SU-DHL-6 (cell line): ENCODE data around the gene ACOT4.
A peak's percentile ranks its signal among the peaks of the same experiment; 100 is the strongest.
"Not testable (repeated sequence)": the region's sequence is repeated elsewhere in the genome, so short reads cannot be mapped to it uniquely, and the experiment has no call there.

Experiments
- H2AFZ ChIP-seq: fragments of 200-600 bp; sonication (generic); 2 replicates; pipeline ENCODE4 v1.6.1; 2014; ENCODE audit warnings: low read depth, mild to moderate bottlenecking, moderate library complexity, mixed read lengths, antibody characterized with exemption, low read length; ENCODE audit not compliant: severe bottlenecking
- H3F3A ChIP-seq: fragments of 200-600 bp; shearing (Covaris generic); 2 replicates; pipeline ENCODE4 v1.6.0; 2016; ENCODE audit warnings: antibody characterized with exemption, mild to moderate bottlenecking; ENCODE audit not compliant: insufficient read depth
- H3K27ac ChIP-seq: fragments of 200-600 bp; sonication (generic); 2 replicates; pipeline ENCODE4 v1.5.1; 2016; ENCODE audit warnings: low read depth, mild to moderate bottlenecking, low read length, moderate library complexity, mixed read lengths
- H3K27me3 ChIP-seq: fragments of 200-600 bp; sonication (generic), shearing (Covaris generic); 2 replicates; pipeline ENCODE4 v1.6.0; 2014; ENCODE audit warnings: mild to moderate bottlenecking, low read length
- H3K36me3 ChIP-seq: fragments of 200-600 bp; sonication (generic); 2 replicates; pipeline ENCODE4 v1.6.1; 2014; ENCODE audit warnings: mild to moderate bottlenecking, low read length, mixed read lengths
- H3K4me2 ChIP-seq: fragments of 300-600, 200-600 bp; shearing (Covaris generic), sonication (generic); 2 replicates; pipeline ENCODE4 v1.6.0; 2014; ENCODE audit warnings: low read length, low read depth, mild to moderate bottlenecking; ENCODE audit not compliant: poor library complexity, severe bottlenecking
- H3K4me3 ChIP-seq: fragments of 200-600 bp; sonication (generic); 2 replicates; pipeline ENCODE4 v1.5.1; 2014; ENCODE audit warnings: antibody characterized with exemption, low read length, mild to moderate bottlenecking, mixed read lengths; ENCODE audit not compliant: insufficient read depth, poor library complexity, severe bottlenecking
- H3K79me2 ChIP-seq: fragments of 200-600 bp; sonication (generic); 2 replicates; pipeline ENCODE4 v1.6.1; 2014; ENCODE audit warnings: mild to moderate bottlenecking, low read length, moderate library complexity; ENCODE audit not compliant: insufficient read depth
- H3K9ac ChIP-seq: fragments of 200-600 bp; sonication (generic); 2 replicates; pipeline ENCODE4 v1.7.0; 2014; ENCODE audit warnings: mild to moderate bottlenecking, low read length
- H3K9me2 ChIP-seq: fragments of 200-600 bp; sonication (generic); replicated peaks from 2 replicates; pipeline ENCODE4 v1.6.1; 2014; ENCODE audit warnings: low read length; ENCODE audit not compliant: insufficient read depth
- H3K9me3 ChIP-seq: fragments of 200-600 bp; sonication (generic); 2 replicates; pipeline ENCODE4 v1.6.1; 2014; ENCODE audit warnings: low read length, mixed read lengths; ENCODE audit not compliant: insufficient read depth
- H4K20me1 ChIP-seq: fragments of 200-600 bp; sonication (generic); 2 replicates; pipeline ENCODE4 v1.6.1; 2014; ENCODE audit warnings: low read depth, mild to moderate bottlenecking, antibody characterized with exemption, low read length, moderate library complexity, mixed read lengths
- CTCF ChIP-seq: fragments of 200-600 bp; sonication (generic); IDR thresholded peaks from one replicate; pipeline ENCODE4 v1.5.1; 2017; ENCODE audit warnings: antibody characterized with exemption, mild to moderate bottlenecking, low read length, moderate library complexity; ENCODE audit not compliant: insufficient read depth, poor library complexity, severe bottlenecking
- EZH2phosphoT487 ChIP-seq: fragments of 200-600 bp; sonication (generic), shearing (Covaris generic); conservative IDR thresholded peaks from 2 replicates; pipeline ENCODE4 v1.6.1; 2018; ENCODE audit warnings: mild to moderate bottlenecking, antibody characterized with exemption, low read length, moderate library complexity, mixed read lengths

Gene ACOT4

GRCh38 chr14:73567358-73567757, 24.3 kb upstream of the ACOT4 start:
- Histone ChIP-seq H3K27me3 (no peaks in the 10 kb centered on the region), H4K20me1 (no peaks in the 10 kb centered on the region), H3K4me2 (no peak overlapping the region), H2AFZ (no peak overlapping the region), H3K36me3 (no peaks in the 10 kb centered on the region), H3K9me3 (no peaks in the 10 kb centered on the region), H3K4me3 (no peak overlapping the region), H3F3A (no peaks in the 10 kb centered on the region), H3K79me2 (no peaks in the 10 kb centered on the region), H3K27ac (no peak overlapping the region), H3K9me2 (no peaks in the 10 kb centered on the region), H3K9ac (no peak overlapping the region)
- TF ChIP-seq EZH2phosphoT487 (no peak), CTCF (no peak)

GRCh38 chr14:73567951-73568885, 23.5 kb upstream of the ACOT4 start:
- no peaks in the 10 kb centered on the region for H3K9me2 ChIP-seq
- H3K27ac ChIP-seq: no peak overlapping the region
- H3K27me3 ChIP-seq: no peaks in the 10 kb centered on the region
- H3K79me2 ChIP-seq: no peaks in the 10 kb centered on the region
- H3K36me3 ChIP-seq: no peaks in the 10 kb centered on the region
- H3K4me3 ChIP-seq: no peak overlapping the region
- no peak overlapping the region for H2AFZ ChIP-seq
- TF ChIP-seq EZH2phosphoT487 (no peak), CTCF (no peak)
- no peaks in the 10 kb centered on the region for H4K20me1 ChIP-seq
- H3K4me2 ChIP-seq: no peak overlapping the region
- no peaks in the 10 kb centered on the region for H3K9me3 ChIP-seq
- no peak overlapping the region for H3K9ac ChIP-seq
- no peaks in the 10 kb centered on the region for H3F3A ChIP-seq

GRCh38 chr14:73568886-73569184, 22.8 kb upstream of the ACOT4 start:
- not testable (repeated sequence) for H3K36me3 ChIP-seq, H3F3A ChIP-seq, H3K27me3 ChIP-seq, H4K20me1 ChIP-seq, H3K9ac ChIP-seq, H3K9me3 ChIP-seq, H3K4me3 ChIP-seq, H3K27ac ChIP-seq, H3K9me2 ChIP-seq, H3K79me2 ChIP-seq
- peak overlapping the region; percentile 73 for H2AFZ ChIP-seq
- H3K4me2 ChIP-seq: peak overlapping the region; percentile 58

GRCh38 chr14:73569185-73569958, 22.3 kb upstream of the ACOT4 start, which contains the start of gene ACOT2:
Gene ACOT2, plus strand, starts transcription at chr14:73569213. Its CDS starts 28 bp downstream, at chr14:73569241.
- H3F3A ChIP-seq, H4K20me1 ChIP-seq, H3K27me3 ChIP-seq, H3K79me2 ChIP-seq, H3K9me3 ChIP-seq, H3K36me3 ChIP-seq, H3K27ac ChIP-seq, H3K9me2 ChIP-seq: not testable (repeated sequence)
- peak within 1 kb of the TSS; percentile 33 for H3K4me3 ChIP-seq
- peak within 1 kb of the TSS; percentile 58 for H3K4me2 ChIP-seq
- H3K9ac ChIP-seq: peak within 1 kb of the TSS; percentile 36; the same call in 1 of the 2 replicates
- H2AFZ ChIP-seq: peak within 1 kb of the TSS; percentile 80
